Ovary (tissue), 3 donors: ENCODE results near the gene NOBOX.

Experiments
- CTCF ChIP-seq, 3 donors: fragments of 450-650 bp in 2 of 3; fragments of 200-600 bp in 1 of 3; IDR thresholded peaks; one replicate each; pipeline versions ENCODE4 v1.5.1 to v1.8.0; 2016 to 2022; ENCODE audit warnings: antibody characterized with exemption in 3 of 3, mild to moderate bottlenecking in 1 of 3
- EP300 ChIP-seq: sonication (generic); formaldehyde crosslinking; IDR thresholded peaks from one replicate; pipeline ENCODE4 v1.6.1; 2017; ENCODE audit warnings: antibody characterized with exemption
- POLR2A ChIP-seq: fragments of 450-650 bp; IDR thresholded peaks from one replicate; pipeline ENCODE4 v1.6.1; 2017; ENCODE audit warnings: antibody characterized with exemption, mild to moderate bottlenecking, moderate library complexity
- donor health status: DM: no; HTN: no; CAD: no.

- no peak for TF ChIP-seq CTCF (IDR thresholded peaks at IDR 0.05)
- TF ChIP-seq POLR2A, result no peak
- TF ChIP-seq EP300, result no peak
Observed at GRCh38 chr7:144452064-144452463, 48.6 kb upstream of the NOBOX start.
